Upper lobe of right lung (tissue), 1 donor: ENCODE measurements around the gene HOXD4. TPM values are rescaled to one million over a fixed set of nuclear protein-coding genes. Genes with fewer than 3 reads are reported as not detected.

Experiments used
- ATAC-seq: fragments of 200-7000 bp; cut with Tn5 transposase; one replicate; pipeline ENCODE4 v1.9.1; 2020; ENCODE audit warnings: mild to moderate bottlenecking, moderate library complexity
- DNase-seq: peaks from one replicate; pipeline ENCODE4 v3.0.0-alpha.2; 2020
- H3K27ac ChIP-seq: fragments of 200-600 bp; one replicate; pipeline ENCODE4 v1.8.0; 2022
- H3K27me3 ChIP-seq: fragments of 200-600 bp; one replicate; pipeline ENCODE4 v1.8.0; 2022; ENCODE audit warnings: mild to moderate bottlenecking
- H3K36me3 ChIP-seq: fragments of 200-600 bp; one replicate; pipeline ENCODE4 v1.8.0; 2022
- H3K4me1 ChIP-seq: fragments of 200-600 bp; one replicate; pipeline ENCODE4 v1.8.0; 2022
- H3K4me3 ChIP-seq: fragments of 200-600 bp; one replicate; pipeline ENCODE4 v1.8.0; 2022; ENCODE audit warnings: mild to moderate bottlenecking
- H3K9me3 ChIP-seq: fragments of 200-600 bp; one replicate; pipeline ENCODE4 v1.8.0; 2022
- intact Hi-C: fragments of 100-400 bp; cut with DNase I; formaldehyde crosslinking; loops from one replicate; pipeline ENCODE4 v1.11.0; 2022
- total RNA-seq: library from RNA; stranded (reverse); fragmentation: NEBNext Ultra II Directional; extraction: Animal tissue kit (Norgen Biotek cat#: 25700); gene quantifications from one replicate; pipeline ENCODE4 v1.2.1, GENCODE V29; 2021
- TF ChIP-seq, protein P1 (sequence below): fragments of 200-600 bp; IDR thresholded peaks from one replicate; pipeline ENCODE4 v1.8.0; 2022; ENCODE audit warnings: antibody characterized with exemption
- donor health status: DM: no; HTN: yes; CAD: no; lungs with severe emphysema.

The HOXD4 gene
- total RNA-seq, 1 donor from 2014 or later, result 0.84 TPM

DNA sequence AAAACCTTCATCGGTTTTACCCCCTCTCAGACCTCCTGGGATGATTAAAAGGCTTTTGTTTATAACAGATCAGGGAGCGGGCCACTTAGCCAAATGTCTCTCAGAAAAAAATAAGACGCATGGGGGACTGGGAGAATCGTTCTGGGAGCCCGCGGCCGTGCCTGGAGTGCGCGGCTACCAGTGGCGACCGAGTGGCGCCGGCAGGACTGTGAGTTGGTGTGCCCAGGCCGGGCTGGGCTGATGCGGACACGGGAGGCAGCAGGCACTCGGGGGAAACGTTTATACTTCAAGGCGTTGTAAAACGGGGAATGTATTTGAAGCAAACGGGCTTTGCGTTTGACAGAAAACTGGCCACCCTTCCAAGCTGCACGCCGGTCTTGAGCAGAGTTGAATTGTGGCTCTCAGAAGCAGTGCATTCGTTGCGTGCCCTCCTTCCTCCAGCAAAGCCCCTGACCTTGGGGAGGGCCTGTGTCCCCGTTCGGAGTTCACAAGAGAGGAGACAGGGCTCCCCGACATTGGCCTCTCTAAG lies 39.4 kb upstream of the HOXD4 start:
- no peak for ATAC-seq
- no peak overlapping the region for H3K4me3 ChIP-seq
- DNase-seq, result no peak
- intact Hi-C loops, result no loop called here
- TF ChIP-seq, protein P1, sequence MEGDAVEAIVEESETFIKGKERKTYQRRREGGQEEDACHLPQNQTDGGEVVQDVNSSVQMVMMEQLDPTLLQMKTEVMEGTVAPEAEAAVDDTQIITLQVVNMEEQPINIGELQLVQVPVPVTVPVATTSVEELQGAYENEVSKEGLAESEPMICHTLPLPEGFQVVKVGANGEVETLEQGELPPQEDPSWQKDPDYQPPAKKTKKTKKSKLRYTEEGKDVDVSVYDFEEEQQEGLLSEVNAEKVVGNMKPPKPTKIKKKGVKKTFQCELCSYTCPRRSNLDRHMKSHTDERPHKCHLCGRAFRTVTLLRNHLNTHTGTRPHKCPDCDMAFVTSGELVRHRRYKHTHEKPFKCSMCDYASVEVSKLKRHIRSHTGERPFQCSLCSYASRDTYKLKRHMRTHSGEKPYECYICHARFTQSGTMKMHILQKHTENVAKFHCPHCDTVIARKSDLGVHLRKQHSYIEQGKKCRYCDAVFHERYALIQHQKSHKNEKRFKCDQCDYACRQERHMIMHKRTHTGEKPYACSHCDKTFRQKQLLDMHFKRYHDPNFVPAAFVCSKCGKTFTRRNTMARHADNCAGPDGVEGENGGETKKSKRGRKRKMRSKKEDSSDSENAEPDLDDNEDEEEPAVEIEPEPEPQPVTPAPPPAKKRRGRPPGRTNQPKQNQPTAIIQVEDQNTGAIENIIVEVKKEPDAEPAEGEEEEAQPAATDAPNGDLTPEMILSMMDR, result no peak
- no peaks in the 10 kb centered on the region for H3K9me3 ChIP-seq
- no peak overlapping the region for H3K27ac ChIP-seq
- H3K27me3 ChIP-seq, result peaks cover 98% of the 10 kb centered on the region
- H3K4me1 ChIP-seq, result no peaks in the 10 kb centered on the region
- H3K36me3 ChIP-seq, result no peaks in the 10 kb centered on the region

DNA sequence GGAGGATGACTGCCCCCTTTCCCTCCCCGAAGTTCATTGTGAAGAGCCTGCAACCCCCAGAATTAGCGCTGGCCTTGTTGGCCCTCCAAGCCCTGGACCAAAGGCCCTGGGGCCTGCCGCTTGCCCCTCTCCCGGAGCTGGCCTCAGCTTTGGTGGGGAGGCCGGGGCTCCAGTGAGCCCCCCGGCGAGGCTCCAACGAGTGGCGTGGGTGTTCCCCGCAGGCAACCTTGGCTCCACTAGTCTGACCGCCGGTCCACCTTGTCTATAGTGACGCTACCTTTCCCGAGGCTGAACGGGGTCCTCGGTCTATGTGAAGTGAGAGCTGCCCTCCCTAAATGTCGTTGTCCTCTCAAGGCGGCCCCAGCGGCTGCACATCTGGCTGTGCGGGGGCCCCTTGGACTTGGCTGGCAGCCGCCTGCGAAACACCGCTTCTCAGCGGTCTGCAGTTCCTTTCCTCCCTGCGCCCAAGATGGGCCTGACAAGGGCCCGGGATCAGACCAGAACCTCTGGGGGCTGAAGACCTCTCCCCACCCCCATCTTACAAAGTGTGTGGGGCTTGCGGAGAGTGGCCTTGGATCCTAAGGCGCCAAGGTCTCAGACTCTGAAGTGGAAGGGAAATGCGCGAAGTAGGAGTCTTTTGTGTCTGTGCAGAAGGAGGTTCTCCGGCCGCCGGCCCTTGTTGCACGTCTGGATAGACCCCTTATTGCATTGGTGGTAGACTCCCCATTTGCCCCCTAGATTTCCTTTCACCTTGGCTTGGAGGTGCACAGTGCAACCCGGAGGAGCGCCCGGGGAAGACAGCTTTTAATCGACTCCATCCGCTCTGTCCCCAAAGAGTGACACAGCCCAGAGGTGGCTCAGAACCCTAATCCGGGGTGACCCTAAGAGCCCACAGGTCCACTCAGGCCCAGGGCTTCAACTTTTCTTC lies 38.7 kb upstream of the HOXD4 start:
- intact Hi-C loops, result no loop called here
- no peaks in the 10 kb centered on the region for H3K36me3 ChIP-seq
- no peak overlapping the region for H3K27ac ChIP-seq
- H3K4me3 ChIP-seq, result no peak overlapping the region
- H3K27me3 ChIP-seq, result peaks cover 100% of the 10 kb centered on the region
- no peaks in the 10 kb centered on the region for H3K4me1 ChIP-seq
- no peaks in the 10 kb centered on the region for H3K9me3 ChIP-seq
- DNase-seq, result no peak
- ATAC-seq, result no peak
- TF ChIP-seq, protein P1, result no peak

GRCh38 chr2:176114120-176114929 lies 37.0 kb upstream of the HOXD4 start:
- Histone ChIP-seq H3K27me3 (peaks cover 100% of the 10 kb centered on the region), H3K4me1 (no peaks in the 10 kb centered on the region), H3K4me3 (no peak overlapping the region), H3K27ac (no peak overlapping the region), H3K9me3 (no peaks in the 10 kb centered on the region), H3K36me3 (no peaks in the 10 kb centered on the region)
- intact Hi-C loops, result no loop called here
- ATAC-seq (no peak), DNase-seq (no peak)
- TF ChIP-seq, protein P1, result no peak

GRCh38 chr2:176114930-176115625 lies 36.3 kb upstream of the HOXD4 start:
- intact Hi-C loops, result no loop called here
- Histone ChIP-seq H3K27me3 (peaks cover 100% of the 10 kb centered on the region), H3K9me3 (no peaks in the 10 kb centered on the region), H3K27ac (no peak overlapping the region), H3K4me3 (no peak overlapping the region), H3K4me1 (no peaks in the 10 kb centered on the region), H3K36me3 (no peaks in the 10 kb centered on the region)
- ATAC-seq, result no peak
- TF ChIP-seq, protein P1, result no peak
- no peak for DNase-seq
